IPS-18a (cell line): Measurements from ENCODE around the gene OR2F2.

ENCODE experiments used
- H3K27ac ChIP-seq: one replicate; pipeline ENCODE4 v1.5.1; 2013; ENCODE audit warnings: low read length
- H3K27me3 ChIP-seq: one replicate; pipeline ENCODE4 v1.6.1; 2013; ENCODE audit warnings: mild to moderate bottlenecking, low read length; ENCODE audit not compliant: control insufficient read depth, insufficient read depth
- H3K36me3 ChIP-seq: one replicate; pipeline ENCODE4 v1.6.1; 2013; ENCODE audit warnings: low read depth, low read length; ENCODE audit not compliant: control insufficient read depth
- H3K4me1 ChIP-seq: one replicate; pipeline ENCODE4 v1.6.1; 2013; ENCODE audit warnings: low read depth, low read length; ENCODE audit not compliant: control insufficient read depth
- H3K4me3 ChIP-seq: one replicate; pipeline ENCODE4 v1.5.1; 2013; ENCODE audit warnings: low read length
- H3K9ac ChIP-seq: one replicate; pipeline ENCODE4 v1.6.1; 2013; ENCODE audit warnings: mild to moderate bottlenecking, low read length, moderate library complexity
- H3K9me3 ChIP-seq: one replicate; pipeline ENCODE4 v1.6.1; 2013; ENCODE audit warnings: low read depth, low read length; ENCODE audit not compliant: control insufficient read depth

OR2F2 gene

DNA sequence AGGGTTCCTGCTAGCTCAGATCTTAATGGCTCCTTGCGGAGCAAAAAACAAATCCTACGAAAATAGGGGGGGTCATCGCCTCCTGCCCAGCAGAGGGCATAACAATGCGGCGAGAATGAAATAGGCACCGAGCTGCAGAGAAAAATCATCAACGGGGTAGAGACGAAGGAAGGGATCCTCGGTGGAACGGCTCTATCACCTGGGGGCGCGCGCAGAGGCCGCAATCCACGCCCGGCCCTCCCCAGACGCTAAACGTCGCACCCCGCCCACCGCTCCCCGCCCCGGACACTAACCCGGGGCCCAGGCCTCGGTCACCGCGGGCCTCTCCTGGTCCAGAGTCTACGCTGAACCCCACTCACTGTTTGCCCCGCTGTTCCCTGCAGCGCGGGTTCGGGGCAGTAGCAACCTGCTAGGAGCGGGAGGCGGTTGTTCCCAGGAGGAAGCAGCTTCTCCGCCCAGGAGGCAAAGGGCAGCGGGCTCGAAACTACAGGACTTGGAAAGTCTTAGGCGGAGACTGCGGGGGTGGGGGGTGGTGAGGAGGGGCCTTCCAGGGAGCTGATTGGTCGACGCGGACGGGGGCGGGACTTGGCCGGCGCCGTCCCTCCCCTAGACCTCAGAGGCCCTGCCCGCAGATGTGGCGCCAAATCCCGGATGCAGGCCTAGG lies 33.2 kb upstream of the OR2F2 start, which contains the start of gene TCAF1:
TSS of gene TCAF1 (minus strand) at position 509 of the 664 bp plus-strand sequence. CDS start 25,568 bp downstream, outside the sequence.
- Histone ChIP-seq H3K4me1 (peaks cover 34% of the 10 kb centered on the region), H3K36me3 (no peaks in the 10 kb centered on the region), H3K27ac (peak within 1 kb of the TSS; percentile 93), H3K27me3 (peaks cover 6% of the 10 kb centered on the region), H3K4me3 (peak within 1 kb of the TSS; percentile 99), H3K9me3 (no peaks in the 10 kb centered on the region), H3K9ac (peak within 1 kb of the TSS; percentile 95)

DNA sequence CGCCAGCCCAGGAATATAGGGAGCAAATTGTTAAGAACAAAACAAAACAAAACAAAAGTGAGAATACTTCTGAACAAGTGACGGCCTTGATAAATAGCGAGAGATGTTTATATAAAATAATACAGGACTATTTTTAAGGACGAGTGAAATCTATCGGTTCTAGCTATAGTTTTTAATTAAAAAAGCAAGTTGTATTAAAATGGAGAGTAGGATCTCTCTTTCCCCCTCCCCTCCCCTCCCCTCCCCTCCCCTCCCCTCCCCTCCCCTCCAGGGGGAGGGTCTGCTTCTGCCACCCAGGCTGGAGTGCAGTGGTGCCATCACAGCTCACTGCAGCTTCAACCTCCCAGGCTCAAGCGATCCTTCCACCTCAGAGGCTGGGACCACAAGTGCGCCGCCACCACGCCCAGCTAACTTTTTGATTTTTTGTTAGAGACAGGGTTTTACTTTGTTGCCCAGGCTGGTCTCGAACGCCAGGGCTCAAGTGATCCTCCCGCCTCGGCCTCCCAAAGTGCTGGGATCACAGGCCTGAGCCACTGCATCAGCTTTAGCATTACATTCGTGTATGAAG lies 32.6 kb upstream of the OR2F2 start:
- Histone ChIP-seq H3K4me3 (peak overlapping the region; percentile 99), H3K9me3 (no peaks in the 10 kb centered on the region), H3K4me1 (peaks cover 39% of the 10 kb centered on the region), H3K27me3 (peaks cover 6% of the 10 kb centered on the region), H3K9ac (peak overlapping the region; percentile 95), H3K27ac (no peak overlapping the region), H3K36me3 (no peaks in the 10 kb centered on the region)

DNA sequence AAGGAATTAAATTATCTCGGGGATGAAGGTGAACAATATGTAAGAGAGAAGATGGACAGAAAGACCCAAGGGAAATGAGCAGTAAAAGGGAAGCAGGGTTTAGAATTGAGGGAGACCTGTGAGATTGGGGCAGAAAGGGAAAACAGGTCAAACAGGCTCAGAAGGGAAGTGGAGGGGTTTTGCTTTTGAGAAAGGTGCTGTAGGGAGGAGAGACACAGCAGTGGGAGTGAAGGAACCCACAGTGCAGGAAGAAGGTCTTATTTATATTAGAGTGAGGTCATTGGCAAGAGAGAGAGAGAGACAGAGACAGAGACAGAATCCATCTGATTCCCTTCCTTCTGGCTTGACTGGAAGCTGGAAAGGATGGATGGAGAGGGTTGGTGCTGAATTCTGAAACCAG lies 29.5 kb upstream of the OR2F2 start:
- Histone ChIP-seq H3K9me3 (no peaks in the 10 kb centered on the region), H3K4me1 (peaks cover 23% of the 10 kb centered on the region), H3K4me3 (no peak overlapping the region), H3K27ac (no peak overlapping the region), H3K36me3 (no peaks in the 10 kb centered on the region), H3K9ac (no peak overlapping the region), H3K27me3 (peaks cover 6% of the 10 kb centered on the region)

DNA sequence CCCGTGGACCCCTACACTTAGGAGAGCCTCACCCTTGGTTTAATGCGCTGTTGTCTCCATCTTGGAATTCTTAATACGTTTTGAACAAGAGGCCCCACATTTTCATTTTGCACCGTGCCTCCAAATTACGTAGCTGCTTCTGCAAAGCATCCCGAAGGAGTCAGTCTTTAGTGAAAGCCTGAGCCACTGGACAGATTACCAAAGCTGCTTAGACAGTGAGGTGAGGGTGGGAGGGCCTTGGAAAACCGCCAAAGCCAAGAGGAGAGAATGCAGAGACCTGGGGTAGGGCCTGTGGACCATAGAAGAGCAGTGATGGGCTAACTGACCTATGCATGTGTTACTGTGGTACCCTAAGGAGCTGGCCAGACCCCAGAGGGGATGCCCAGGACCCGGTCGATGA lies 28.9 kb upstream of the OR2F2 start:
- no peaks in the 10 kb centered on the region for H3K9me3 ChIP-seq
- no peak overlapping the region for H3K27ac ChIP-seq
- H3K4me1 ChIP-seq = peaks cover 19% of the 10 kb centered on the region
- no peaks in the 10 kb centered on the region for H3K36me3 ChIP-seq
- H3K4me3 ChIP-seq = no peak overlapping the region
- peaks cover 6% of the 10 kb centered on the region for H3K27me3 ChIP-seq
- no peak overlapping the region for H3K9ac ChIP-seq

DNA sequence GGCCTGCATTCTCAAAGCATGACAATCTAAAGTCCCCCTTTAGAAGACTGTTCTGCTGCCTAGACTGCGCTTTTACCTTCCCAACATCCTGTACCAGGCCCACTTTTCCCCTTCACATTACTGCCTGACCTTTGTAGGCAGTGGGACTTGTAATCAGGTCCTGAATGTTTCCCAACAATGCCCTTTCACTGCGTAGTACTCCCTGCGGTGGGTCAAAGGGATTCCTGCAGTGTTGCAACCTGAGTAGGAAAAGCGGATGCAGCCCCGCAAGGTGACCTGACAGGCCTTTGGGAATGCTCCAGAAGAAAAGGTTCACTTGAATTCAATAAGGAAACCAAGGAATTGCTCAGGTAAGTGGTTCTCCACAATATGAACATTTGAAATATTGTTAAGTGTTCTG lies 28.1 kb upstream of the OR2F2 start:
- Histone ChIP-seq H3K27me3 (peaks cover 6% of the 10 kb centered on the region), H3K9ac (no peak overlapping the region), H3K27ac (no peak overlapping the region), H3K36me3 (no peaks in the 10 kb centered on the region), H3K4me3 (no peak overlapping the region), H3K4me1 (peaks cover 19% of the 10 kb centered on the region), H3K9me3 (no peaks in the 10 kb centered on the region)

DNA sequence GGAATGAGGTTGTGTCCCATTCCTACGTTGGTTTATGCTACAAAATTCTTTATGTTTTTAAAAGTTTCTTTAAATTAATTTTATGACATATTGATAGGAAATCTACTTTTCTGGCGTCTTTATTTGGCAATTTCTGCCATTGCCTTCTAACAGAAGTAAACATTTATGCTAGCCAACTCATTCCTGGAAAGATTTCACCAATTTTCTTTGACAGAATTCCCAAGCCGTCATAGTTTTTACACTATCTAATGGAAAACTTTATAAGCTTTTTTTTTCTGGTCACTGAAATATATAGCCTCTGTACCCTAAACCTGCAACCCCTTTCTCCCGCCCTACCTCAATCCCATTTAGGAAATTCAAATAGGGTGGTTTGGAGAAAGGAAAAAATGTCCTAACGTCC lies 26.9 kb upstream of the OR2F2 start:
- H3K27me3 ChIP-seq = peaks cover 6% of the 10 kb centered on the region
- no peaks in the 10 kb centered on the region for H3K9me3 ChIP-seq
- H3K4me3 ChIP-seq = no peak overlapping the region
- peaks cover 19% of the 10 kb centered on the region for H3K4me1 ChIP-seq
- no peak overlapping the region for H3K27ac ChIP-seq
- no peaks in the 10 kb centered on the region for H3K36me3 ChIP-seq
- no peak overlapping the region for H3K9ac ChIP-seq

DNA sequence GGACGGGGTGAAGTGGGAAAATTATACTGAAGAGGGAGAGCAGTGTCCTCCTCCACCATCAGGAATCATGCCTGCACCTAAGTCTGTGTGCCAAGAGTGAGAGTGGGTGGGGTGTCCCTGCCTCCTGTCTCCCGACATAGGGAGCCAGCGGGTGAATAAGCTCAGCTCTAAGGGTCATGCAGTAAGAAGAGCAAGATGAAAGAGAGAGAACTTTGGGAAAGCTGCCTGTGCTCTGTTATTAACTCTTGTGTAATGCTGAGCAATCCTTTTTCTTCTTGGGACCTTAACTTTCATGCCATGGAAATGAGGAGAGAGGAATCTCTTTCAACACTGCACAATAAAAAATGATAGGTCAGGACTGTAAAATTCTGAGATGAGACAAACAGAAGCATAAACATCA lies 25.2 kb upstream of the OR2F2 start:
- Histone ChIP-seq H3K9me3 (no peaks in the 10 kb centered on the region), H3K27ac (no peak overlapping the region), H3K4me1 (peaks cover 19% of the 10 kb centered on the region), H3K4me3 (no peak overlapping the region), H3K36me3 (no peaks in the 10 kb centered on the region), H3K9ac (no peak overlapping the region), H3K27me3 (peaks cover 6% of the 10 kb centered on the region)

DNA sequence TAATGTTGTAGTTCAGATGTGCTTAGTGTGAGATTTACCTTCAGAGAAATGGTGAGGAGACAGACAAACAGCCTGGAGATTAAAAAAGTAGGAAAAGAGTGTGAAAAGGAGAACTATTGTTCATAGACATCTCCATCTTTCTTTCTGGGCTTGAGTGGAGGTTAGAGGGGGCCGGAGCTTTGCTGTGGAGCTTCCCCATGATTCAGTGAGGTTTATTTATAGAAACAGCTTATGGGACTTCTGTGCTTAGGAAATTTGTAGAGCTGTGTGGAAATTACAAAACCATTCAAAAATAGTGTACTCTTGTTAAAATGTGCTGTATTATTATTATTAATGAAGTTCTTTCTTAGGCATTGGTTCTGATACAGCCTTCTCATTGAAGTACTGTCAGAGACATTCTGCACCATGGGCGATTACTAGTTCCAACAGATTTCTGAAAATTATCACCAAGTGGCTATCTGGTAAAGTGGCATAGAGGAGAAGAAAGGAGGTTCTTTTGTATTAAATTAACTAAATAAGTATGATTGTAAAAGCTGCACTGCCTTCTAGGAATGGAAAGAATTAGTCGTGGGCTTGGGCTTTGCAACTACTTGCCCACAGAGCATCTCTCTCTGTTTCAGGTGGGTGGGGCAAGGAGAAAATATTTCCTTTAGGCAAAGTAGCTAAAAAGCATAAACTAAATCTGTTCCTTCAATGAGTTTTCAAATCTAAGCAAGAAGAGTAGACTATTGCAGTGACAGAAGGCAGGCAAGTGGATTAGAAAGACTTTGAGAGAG lies 24.4 kb upstream of the OR2F2 start:
- H3K9ac ChIP-seq = no peak overlapping the region
- H3K4me1 ChIP-seq = peaks cover 12% of the 10 kb centered on the region
- no peak overlapping the region for H3K27ac ChIP-seq
- peaks cover under 1% of the 10 kb centered on the region for H3K27me3 ChIP-seq
- no peaks in the 10 kb centered on the region for H3K36me3 ChIP-seq
- H3K4me3 ChIP-seq = no peak overlapping the region
- H3K9me3 ChIP-seq = no peaks in the 10 kb centered on the region

DNA sequence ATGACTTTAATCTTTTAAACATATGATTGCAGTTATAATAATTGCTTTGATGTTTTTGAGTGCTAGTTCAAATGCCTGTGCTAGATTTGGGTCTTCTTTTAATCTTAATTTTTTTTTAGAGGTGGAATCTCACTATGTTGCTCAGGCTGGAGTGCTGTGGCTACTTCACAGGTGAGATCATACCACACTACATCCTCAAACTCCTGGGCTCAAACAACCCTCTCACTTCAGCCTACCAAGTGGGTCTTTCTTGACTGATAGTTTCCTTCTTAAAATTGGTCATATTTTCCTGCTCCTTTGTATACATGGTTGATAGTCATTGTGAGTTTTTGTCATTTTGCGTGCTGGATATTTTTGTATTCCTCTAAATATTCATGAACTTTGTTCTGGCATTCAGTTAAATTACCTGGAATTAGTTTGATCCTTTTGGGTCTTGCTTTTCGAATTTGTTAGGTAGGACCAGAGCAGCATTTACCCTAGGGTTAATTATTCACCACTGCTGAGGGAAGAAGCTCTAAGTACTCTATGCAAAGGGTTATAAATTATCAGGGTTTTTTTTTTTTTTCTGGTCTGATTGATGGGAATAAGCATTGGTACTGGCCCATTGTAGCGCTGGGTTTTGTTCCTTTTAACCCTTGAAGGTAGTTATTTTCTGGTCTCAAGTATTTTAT lies 21.0 kb upstream of the OR2F2 start:
- H3K27ac ChIP-seq = no peak overlapping the region
- H3K9me3 ChIP-seq = no peaks in the 10 kb centered on the region
- no peaks in the 10 kb centered on the region for H3K4me1 ChIP-seq
- no peaks in the 10 kb centered on the region for H3K27me3 ChIP-seq
- no peak overlapping the region for H3K4me3 ChIP-seq
- no peaks in the 10 kb centered on the region for H3K36me3 ChIP-seq
- H3K9ac ChIP-seq = no peak overlapping the region

DNA sequence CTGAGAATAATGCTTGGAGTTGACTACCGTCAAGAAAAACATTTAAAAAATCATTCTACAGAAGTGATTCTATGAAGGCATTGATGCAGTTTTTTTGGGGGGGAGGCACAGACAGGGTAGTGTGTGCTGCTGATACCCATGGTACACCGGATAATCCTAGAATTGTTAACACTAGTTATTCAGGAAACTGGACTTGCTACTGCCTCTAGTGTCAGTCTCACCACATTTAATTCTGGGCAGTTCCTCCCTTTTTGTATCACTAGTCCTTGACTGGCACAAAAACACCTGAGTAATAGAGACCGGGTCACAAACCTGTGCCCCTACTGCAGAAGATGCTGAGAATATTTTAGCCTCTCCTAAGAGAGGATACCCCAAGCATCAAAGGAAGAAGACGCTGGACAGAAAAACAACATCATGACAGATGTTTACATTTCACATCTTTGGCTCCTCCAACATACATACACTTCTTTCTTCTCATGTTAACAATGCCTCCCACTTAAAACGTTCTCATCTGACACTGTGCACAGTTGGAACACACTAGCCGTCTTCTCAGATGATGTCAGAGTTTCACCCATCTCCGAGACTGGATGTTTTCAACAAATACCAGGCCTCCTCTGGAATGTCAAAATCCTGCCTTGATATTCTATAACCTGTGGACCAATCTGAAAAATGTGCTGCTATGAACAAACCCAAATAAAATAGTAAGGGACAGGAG lies 19.9 kb upstream of the OR2F2 start:
- Histone ChIP-seq H3K9me3 (no peaks in the 10 kb centered on the region), H3K27me3 (no peaks in the 10 kb centered on the region), H3K36me3 (no peaks in the 10 kb centered on the region), H3K9ac (no peak overlapping the region), H3K27ac (no peak overlapping the region), H3K4me3 (no peak overlapping the region), H3K4me1 (no peaks in the 10 kb centered on the region)

DNA sequence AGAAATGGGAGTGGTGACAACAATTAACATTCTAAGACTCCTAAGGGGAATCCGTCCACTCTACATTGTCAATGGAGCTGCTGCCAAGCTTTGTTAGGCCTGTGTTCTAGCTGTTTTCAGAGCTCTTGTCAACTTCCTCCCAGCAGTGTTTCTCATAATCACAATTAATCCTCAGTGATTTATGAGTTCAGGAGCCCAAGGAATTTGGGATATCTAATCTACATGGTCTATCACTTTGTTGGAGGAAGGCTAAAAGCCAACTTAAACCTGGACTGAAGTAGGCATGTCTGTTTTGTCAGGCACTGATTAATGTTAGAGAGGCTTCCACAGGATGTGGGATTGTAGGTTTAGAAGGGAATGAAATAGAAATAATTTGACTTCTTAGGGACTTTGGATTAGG lies 10.2 kb upstream of the OR2F2 start:
- no peaks in the 10 kb centered on the region for H3K9me3 ChIP-seq
- H3K4me1 ChIP-seq = no peaks in the 10 kb centered on the region
- H3K27ac ChIP-seq = no peak overlapping the region
- H3K36me3 ChIP-seq = no peaks in the 10 kb centered on the region
- H3K9ac ChIP-seq = no peak overlapping the region
- no peaks in the 10 kb centered on the region for H3K27me3 ChIP-seq
- no peak overlapping the region for H3K4me3 ChIP-seq
